PC-3 (cell line): Measurements from ENCODE around the gene WDR27. TPM values are rescaled to one million over a fixed set of nuclear protein-coding genes. Genes with fewer than 3 reads are reported as not detected.

Experiments
- ATAC-seq: fragments of 200-7000 bp; cut with Tn5 transposase; 2 replicates; pipeline ENCODE4 v1.9.1; 2020; ENCODE audit warnings: mild to moderate bottlenecking, moderate library complexity
- BruUV-seq: library from RNA; stranded (reverse); fragments of 400-500 nt; replicated peaks from 2 replicates; lab custom pipeline; 2021; lab: Mats Ljungman, UMichigan
- CTCF ChIA-PET: fragments of 300-600 bp; sonication (Branson Sonifier 250); formaldehyde crosslinking; loops from one replicate; lab custom pipeline; 2022; ENCODE audit warnings: antibody characterized with exemption; lab: Charles Lee
- POLR2A ChIA-PET: fragments of 300-600 bp; sonication (Branson Sonifier 250); formaldehyde crosslinking; loops from one replicate; lab custom pipeline; 2022; ENCODE audit warnings: antibody characterized with exemption; ENCODE audit not compliant: unreplicated experiment; lab: Charles Lee
- DNase-seq: peaks from one replicate; pipeline ENCODE4 v3.0.0-alpha.2; 2015
- H2AFZ ChIP-seq: fragments of 300-600 bp; sonication (generic); 2 replicates; pipeline ENCODE4 v1.6.0; 2016; ENCODE audit warnings: antibody characterized with exemption, low read length
- H3F3A ChIP-seq: fragments of 300-600 bp; sonication (generic); one replicate; pipeline ENCODE4 v1.6.0; 2017; ENCODE audit warnings: antibody characterized with exemption, low read length, control low read depth, mild to moderate bottlenecking; ENCODE audit not compliant: unreplicated experiment
- H3K27ac ChIP-seq: fragments of 300-600 bp; sonication (generic); 2 replicates; pipeline ENCODE4 v1.5.1; 2016; ENCODE audit warnings: mild to moderate bottlenecking, low read length
- H3K27me3 ChIP-seq: fragments of 300-600 bp; sonication (generic); 2 replicates; pipeline ENCODE4 v1.6.1; 2016; ENCODE audit warnings: low read length, mixed read lengths
- H3K36me3 ChIP-seq: fragments of 300-600 bp; sonication (generic); 2 replicates; pipeline ENCODE4 v1.6.1; 2016; ENCODE audit warnings: low read depth, mixed run types, low read length, mixed read lengths
- H3K4me1 ChIP-seq: fragments of 300-600 bp; sonication (generic); 2 replicates; pipeline ENCODE4 v1.5.1; 2016; ENCODE audit warnings: low read length; ENCODE audit not compliant: insufficient read depth
- H3K4me2 ChIP-seq: fragments of 300-600 bp; sonication (generic); 2 replicates; pipeline ENCODE4 v1.6.0; 2016; ENCODE audit warnings: low read length
- H3K4me3 ChIP-seq: fragments of 300-600 bp; sonication (generic); 2 replicates; pipeline ENCODE4 v1.5.1; 2016; ENCODE audit warnings: mild to moderate bottlenecking, low read length, mixed read lengths
- H3K79me2 ChIP-seq: fragments of 300-600 bp; sonication (generic); 2 replicates; pipeline ENCODE4 v1.6.1; 2017; ENCODE audit warnings: low read length, mixed read lengths
- H3K9ac ChIP-seq: fragments of 300-600 bp; sonication (generic); 2 replicates; pipeline ENCODE4 v1.6.0; 2016; ENCODE audit warnings: mild to moderate bottlenecking, low read length
- H3K9me2 ChIP-seq: fragments of 300-600 bp; sonication (generic); replicated peaks from 2 replicates; pipeline ENCODE4 v1.6.1; 2016; ENCODE audit warnings: mixed run types, low read length, mixed read lengths
- H3K9me3 ChIP-seq: fragments of 300-600 bp; sonication (generic); 2 replicates; pipeline ENCODE4 v1.6.1; 2016; ENCODE audit warnings: low read length, mixed read lengths
- H4K20me1 ChIP-seq: fragments of 300-600 bp; sonication (generic); 2 replicates; pipeline ENCODE4 v1.6.1; 2016; ENCODE audit warnings: low read length, mixed read lengths
- CTCF ChIP-seq: fragments of 300-600 bp; sonication (generic); conservative IDR thresholded peaks from 2 replicates; pipeline ENCODE4 v1.5.1; 2017; ENCODE audit warnings: antibody characterized with exemption, low read depth, mild to moderate bottlenecking, low read length
- EZH2 ChIP-seq: fragments of 300-600 bp; sonication (generic); IDR thresholded peaks from one replicate; pipeline ENCODE4 v1.6.1; 2017; ENCODE audit warnings: antibody characterized with exemption, mild to moderate bottlenecking, low read length; ENCODE audit not compliant: unreplicated experiment
- EZH2phosphoT487 ChIP-seq: fragments of 300-600 bp; sonication (generic); IDR thresholded peaks from 2 replicates; pipeline ENCODE4 v1.6.1; 2018; ENCODE audit warnings: mild to moderate bottlenecking, antibody characterized with exemption, low read length, borderline replicate concordance
- intact Hi-C: fragments of 100-400 bp; cut with micrococcal nuclease; formaldehyde crosslinking; loops from 2 replicates; pipeline ENCODE4 v1.9.0; 2023
- total RNA-seq: library from RNA; depleted of rRNA; stranded (reverse); fragments of >200 nt; gene quantifications from 2 replicates; pipeline ENCODE4 v1.2.3, GENCODE V29; 2014

The WDR27 gene
- total RNA-seq, 1 experiment from 2014 or later = 20.0 TPM

GRCh38 chr6:169559592-169559991 is 142.2 kb downstream of the WDR27 start:
- no peak overlapping the region for H2AFZ ChIP-seq
- intact Hi-C loops = loop anchor here (1.0 to 5.0 kb wide), 3 partner anchors 47 to 95 kb away; no protein-coding TSS in a partner anchor
- CTCF ChIA-PET = no interaction called here

GRCh38 chr6:169558774-169559441 is 142.9 kb downstream of the WDR27 start:
- peak; percentile 70 for DNase-seq
- Histone ChIP-seq H3K4me2 (peak overlapping the region; percentile 69), H3K9ac (peak overlapping the region; percentile 14), H4K20me1 (no peaks in the 10 kb centered on the region), H2AFZ (peak overlapping the region; percentile 58; the same call in 1 of the 2 replicates), H3K4me3 (peak overlapping the region; percentile 58), H3K36me3 (no peaks in the 10 kb centered on the region; the same call in 1 of the 2 replicates), H3K9me2 (no peaks in the 10 kb centered on the region), H3K27ac (peak overlapping the region; percentile 63), H3K79me2 (no peaks in the 10 kb centered on the region), H3K4me1 (peaks cover 17% of the 10 kb centered on the region), H3K9me3 (no peaks in the 10 kb centered on the region), H3K27me3 (no peaks in the 10 kb centered on the region), H3F3A (no peaks in the 10 kb centered on the region)
- no TSS peak for BruUV-seq
- intact Hi-C loops = loop anchor here (1.0 to 5.0 kb wide), 3 partner anchors 47 to 95 kb away; no protein-coding TSS in a partner anchor
- peak; percentile 89 for ATAC-seq
- POLR2A ChIA-PET = no interaction called here
- CTCF ChIA-PET = no interaction called here
- TF ChIP-seq EZH2phosphoT487 (no peak), CTCF (no peak), EZH2 (no peak)

More at GRCh38 chr6:169559592-169559991, 142.2 kb downstream of the WDR27 start:
- Histone ChIP-seq H3K4me2 (peak overlapping the region; percentile 69), H3K4me1 (peaks cover 17% of the 10 kb centered on the region), H3K9me3 (no peaks in the 10 kb centered on the region), H3K9ac (no peak overlapping the region), H3K36me3 (no peaks in the 10 kb centered on the region; the same call in 1 of the 2 replicates), H3K4me3 (no peak overlapping the region), H3K27me3 (no peaks in the 10 kb centered on the region), H3K27ac (peak overlapping the region; percentile 63), H4K20me1 (no peaks in the 10 kb centered on the region), H3F3A (no peaks in the 10 kb centered on the region), H3K79me2 (no peaks in the 10 kb centered on the region), H3K9me2 (no peaks in the 10 kb centered on the region)
- DNase-seq = no peak
- POLR2A ChIA-PET = no interaction called here
- ATAC-seq = peak; percentile 10; the same call in 1 of the 2 replicates
- BruUV-seq = no TSS peak
- TF ChIP-seq EZH2phosphoT487 (no peak), EZH2 (no peak), CTCF (no peak)

GRCh38 chr6:169558378-169558773 is 143.5 kb downstream of the WDR27 start:
- 0 out of 2 replicates have a peak overlapping the region, but pooled peaks have one; percentile 58 for H2AFZ ChIP-seq
- no peak for TF ChIP-seq CTCF
- TF ChIP-seq EZH2 = no peak
- TF ChIP-seq EZH2phosphoT487 = no peak
- no peak for DNase-seq
- H3K36me3 ChIP-seq = no peaks in the 10 kb centered on the region; the same call in 1 of the 2 replicates
- H3K9me3 ChIP-seq = no peaks in the 10 kb centered on the region
- no peaks in the 10 kb centered on the region for H3F3A ChIP-seq
- H3K79me2 ChIP-seq = no peaks in the 10 kb centered on the region
- H3K4me3 ChIP-seq = peak overlapping the region; percentile 58; the same call in 1 of the 2 replicates
- ATAC-seq = no peak
- H4K20me1 ChIP-seq = no peaks in the 10 kb centered on the region
- TSS peak; percentile 80 for BruUV-seq
- H3K9ac ChIP-seq = peak overlapping the region; percentile 14
- H3K27me3 ChIP-seq = no peaks in the 10 kb centered on the region
- peak overlapping the region; percentile 69 for H3K4me2 ChIP-seq
- peak overlapping the region; percentile 63 for H3K27ac ChIP-seq
- H3K9me2 ChIP-seq = no peaks in the 10 kb centered on the region
- H3K4me1 ChIP-seq = peaks cover 17% of the 10 kb centered on the region
- ChIA-PET POLR2A (no interaction called here), CTCF (no interaction called here)
- intact Hi-C loops = loop anchor here (5.0 kb wide), 1 partner anchor 46 kb away; no protein-coding TSS in a partner anchor
